Muscle of arm (tissue), 12 donors: ENCODE measurements around the gene ADGRV1. TPM values are rescaled to one million over a fixed set of nuclear protein-coding genes. Genes with fewer than 3 reads are reported as not detected.
"Not testable (repeated sequence)": the region's sequence is repeated elsewhere in the genome, so short reads cannot be mapped to it uniquely, and the experiment has no call there.

ENCODE experiments used
- DNase-seq: peaks from one replicate; pipeline ENCODE4 v3.0.0-alpha.2; 2013
- polyA plus RNA-seq, 12 donors: library from polyadenylated mRNA; unstranded; fragments of 120-200 nt; gene quantifications; one replicate each; pipeline ENCODE4 v1.2.1, GENCODE V29; 2013; ENCODE audit not compliant: insufficient read length in 12 of 12

ADGRV1 gene
- polyA plus RNA-seq, 12 donors: 0.84 to 4.3 (median 1.3) TPM; not detected in 2

GRCh38 chr5:91030521-91031401 lies 472.2 kb downstream of the ADGRV1 start:
- DNase-seq: no peak

GRCh38 chr5:91031402-91031752 lies 472.8 kb downstream of the ADGRV1 start:
- no peak for DNase-seq

GRCh38 chr5:91032125-91032524 lies 473.5 kb downstream of the ADGRV1 start:
- DNase-seq: no peak

- DNase-seq: no peak
These were observed 474.8 kb downstream of the ADGRV1 start for GRCh38 chr5:91033370-91033769.

GRCh38 chr5:91038180-91038808 lies 479.7 kb downstream of the ADGRV1 start:
- no peak for DNase-seq

- not testable (repeated sequence) for DNase-seq
These were observed 482.5 kb downstream of the ADGRV1 start for GRCh38 chr5:91041132-91041531.

- DNase-seq: no peak
These were observed 483.8 kb downstream of the ADGRV1 start for GRCh38 chr5:91042247-91042935.

GRCh38 chr5:91042936-91043255 lies 484.3 kb downstream of the ADGRV1 start:
- DNase-seq: no peak

- DNase-seq: no peak
These were observed 489.5 kb downstream of the ADGRV1 start for GRCh38 chr5:91048073-91048472.

GRCh38 chr5:91049112-91049511 lies 490.5 kb downstream of the ADGRV1 start:
- DNase-seq: no peak

GRCh38 chr5:91049800-91050199 lies 491.2 kb downstream of the ADGRV1 start:
- no peak for DNase-seq

- DNase-seq: not testable (repeated sequence)
These were observed 493.8 kb downstream of the ADGRV1 start for GRCh38 chr5:91052411-91052810.

GRCh38 chr5:91052977-91053740 lies 494.6 kb downstream of the ADGRV1 start:
- no peak for DNase-seq

- DNase-seq: no peak
These were observed 495.1 kb downstream of the ADGRV1 start for GRCh38 chr5:91053741-91054025.

GRCh38 chr5:91058155-91058554 lies 499.6 kb downstream of the ADGRV1 start:
- DNase-seq: no peak

GRCh38 chr5:91058575-91058974 lies 500.0 kb downstream of the ADGRV1 start:
- DNase-seq: no peak

- DNase-seq: no peak
These were observed 500.8 kb downstream of the ADGRV1 start for GRCh38 chr5:91059409-91059808.

- DNase-seq: no peak
These were observed 502.5 kb downstream of the ADGRV1 start for GRCh38 chr5:91061094-91061493.

- no peak for DNase-seq
These were observed 503.5 kb downstream of the ADGRV1 start for GRCh38 chr5:91061946-91062562.

- DNase-seq: not testable (repeated sequence)
These were observed 504.6 kb downstream of the ADGRV1 start for GRCh38 chr5:91063098-91063690.

GRCh38 chr5:91065496-91065895 lies 506.9 kb downstream of the ADGRV1 start:
- DNase-seq: no peak
